Mucosa of stomach (tissue), 1 donor: ENCODE data around the gene GSTM3.

Experiments
- H3K27me3 ChIP-seq: one replicate; pipeline ENCODE4 v1.7.0; 2013; ENCODE audit warnings: mild to moderate bottlenecking, low read length; ENCODE audit not compliant: control insufficient read depth, insufficient read depth
- H3K36me3 ChIP-seq: one replicate; pipeline ENCODE4 v1.7.0; 2013; ENCODE audit warnings: low read length; ENCODE audit not compliant: control insufficient read depth, insufficient read depth
- H3K4me1 ChIP-seq: one replicate; pipeline ENCODE4 v1.7.0; 2013; ENCODE audit warnings: mild to moderate bottlenecking, low read length; ENCODE audit not compliant: control insufficient read depth, insufficient read depth
- H3K4me3 ChIP-seq: one replicate; pipeline ENCODE4 v1.7.0; 2013; ENCODE audit warnings: low read length
- H3K9ac ChIP-seq: one replicate; pipeline ENCODE4 v1.7.0; 2013; ENCODE audit warnings: mild to moderate bottlenecking, low read length, moderate library complexity
- H3K9me3 ChIP-seq: one replicate; pipeline ENCODE4 v1.7.0; 2013; ENCODE audit warnings: mild to moderate bottlenecking, low read length, moderate library complexity; ENCODE audit not compliant: control insufficient read depth
- donor health status: Pancreatic carcinoma.

The GSTM3 gene

GRCh38 chr1:109728870-109729269, 12.0 kb downstream of the GSTM3 start:
- Histone ChIP-seq H3K4me1 (peaks cover 22% of the 10 kb centered on the region), H3K9me3 (no peaks in the 10 kb centered on the region), H3K9ac (no peak overlapping the region), H3K36me3 (no peaks in the 10 kb centered on the region), H3K4me3 (no peak overlapping the region), H3K27me3 (no peaks in the 10 kb centered on the region)

- Histone ChIP-seq H3K36me3 (no peaks in the 10 kb centered on the region), H3K9me3 (no peaks in the 10 kb centered on the region), H3K4me1 (peaks cover 9% of the 10 kb centered on the region), H3K9ac (no peak overlapping the region), H3K4me3 (no peak overlapping the region), H3K27me3 (no peaks in the 10 kb centered on the region)
Observed at GRCh38 chr1:109726728-109727373, 14.0 kb downstream of the GSTM3 start.

GRCh38 chr1:109726007-109726406, 14.8 kb downstream of the GSTM3 start:
- no peak overlapping the region for H3K4me3 ChIP-seq
- H3K27me3 ChIP-seq = no peaks in the 10 kb centered on the region
- H3K9me3 ChIP-seq = no peaks in the 10 kb centered on the region
- H3K9ac ChIP-seq = no peak overlapping the region
- peaks cover 5% of the 10 kb centered on the region for H3K4me1 ChIP-seq
- H3K36me3 ChIP-seq = no peaks in the 10 kb centered on the region

- no peaks in the 10 kb centered on the region for H3K27me3 ChIP-seq
- peaks cover 5% of the 10 kb centered on the region for H3K4me1 ChIP-seq
- H3K9me3 ChIP-seq = no peaks in the 10 kb centered on the region
- no peak overlapping the region for H3K4me3 ChIP-seq
- H3K9ac ChIP-seq = no peak overlapping the region
- H3K36me3 ChIP-seq = no peaks in the 10 kb centered on the region
Observed at GRCh38 chr1:109725510-109725909, 15.3 kb downstream of the GSTM3 start.

- Histone ChIP-seq H3K9ac (no peak overlapping the region), H3K4me3 (no peak overlapping the region), H3K4me1 (peaks cover 5% of the 10 kb centered on the region), H3K27me3 (no peaks in the 10 kb centered on the region), H3K9me3 (no peaks in the 10 kb centered on the region), H3K36me3 (no peaks in the 10 kb centered on the region)
Observed at GRCh38 chr1:109724933-109725332, 15.9 kb downstream of the GSTM3 start.

DNA sequence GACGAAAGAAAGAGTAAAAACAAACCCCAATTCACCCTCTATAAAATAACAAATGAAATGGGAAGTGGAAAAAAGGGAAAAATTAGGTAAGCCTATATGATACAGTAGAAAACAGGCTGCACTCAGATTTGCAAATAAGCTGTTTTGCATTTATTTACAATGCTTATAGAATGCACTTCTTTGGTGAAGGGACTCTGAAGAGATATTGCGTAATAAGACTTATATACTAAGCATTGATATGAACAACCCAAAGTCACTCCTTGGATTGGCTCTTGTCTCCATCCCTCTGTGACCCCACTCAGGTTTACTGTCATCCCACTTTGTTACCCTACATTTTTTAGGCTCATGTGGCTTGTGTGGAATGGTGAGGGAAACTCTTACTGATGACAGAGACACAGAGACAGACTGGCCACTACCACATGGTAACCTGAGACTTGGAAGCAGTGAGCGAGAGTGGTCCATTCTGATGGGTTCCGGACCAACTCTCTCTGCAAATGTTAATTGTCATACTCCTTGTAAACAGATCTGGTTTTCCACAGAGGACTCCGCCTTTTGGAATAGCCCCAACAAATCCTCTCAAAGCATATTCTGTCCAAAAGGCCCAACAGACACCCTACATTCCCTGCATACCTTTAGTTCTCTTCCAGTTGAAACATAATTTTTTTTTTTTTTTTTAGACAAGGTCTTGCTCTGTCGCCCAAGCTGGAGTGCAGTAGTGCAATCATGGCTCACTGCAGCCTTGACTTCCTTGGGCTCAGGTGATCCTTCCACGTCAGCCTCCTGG, 17.7 kb downstream of the GSTM3 start:
- no peak overlapping the region for H3K4me3 ChIP-seq
- H3K36me3 ChIP-seq = no peaks in the 10 kb centered on the region
- no peaks in the 10 kb centered on the region for H3K27me3 ChIP-seq
- H3K9me3 ChIP-seq = no peaks in the 10 kb centered on the region
- H3K9ac ChIP-seq = no peak overlapping the region
- peaks cover 5% of the 10 kb centered on the region for H3K4me1 ChIP-seq

DNA sequence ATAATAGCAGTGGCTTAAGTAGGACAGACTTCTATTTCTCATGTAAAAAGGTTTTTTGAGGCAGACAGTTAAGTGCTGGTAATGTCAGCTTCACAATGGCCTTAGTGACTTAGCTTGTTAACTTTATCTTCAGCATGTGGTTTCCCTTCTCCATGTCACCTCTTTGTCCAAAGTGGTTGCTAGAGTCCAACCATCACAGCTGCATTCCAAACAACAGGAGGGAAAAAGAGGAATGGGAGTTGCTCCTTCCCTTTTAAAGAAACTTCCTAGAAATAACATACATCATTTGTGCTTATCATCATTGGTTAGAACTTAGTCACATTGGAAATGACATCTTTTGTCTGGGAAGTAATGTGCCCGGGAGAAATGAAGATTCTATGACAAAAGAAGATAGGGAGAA, 18.9 kb downstream of the GSTM3 start:
- H3K4me3 ChIP-seq = no peak overlapping the region
- H3K4me1 ChIP-seq = peaks cover 5% of the 10 kb centered on the region
- H3K9me3 ChIP-seq = no peaks in the 10 kb centered on the region
- no peaks in the 10 kb centered on the region for H3K36me3 ChIP-seq
- H3K27me3 ChIP-seq = no peaks in the 10 kb centered on the region
- no peak overlapping the region for H3K9ac ChIP-seq

GRCh38 chr1:109721042-109721441, 19.8 kb downstream of the GSTM3 start:
- Histone ChIP-seq H3K9ac (no peak overlapping the region), H3K36me3 (no peaks in the 10 kb centered on the region), H3K4me3 (no peak overlapping the region), H3K27me3 (no peaks in the 10 kb centered on the region), H3K4me1 (peaks cover 5% of the 10 kb centered on the region), H3K9me3 (no peaks in the 10 kb centered on the region)

GRCh38 chr1:109719337-109719837, 21.5 kb downstream of the GSTM3 start:
- Histone ChIP-seq H3K27me3 (no peaks in the 10 kb centered on the region), H3K4me1 (peaks cover 5% of the 10 kb centered on the region), H3K4me3 (no peak overlapping the region), H3K36me3 (no peaks in the 10 kb centered on the region), H3K9me3 (no peaks in the 10 kb centered on the region), H3K9ac (no peak overlapping the region)

GRCh38 chr1:109718495-109718894, 22.3 kb downstream of the GSTM3 start:
- Histone ChIP-seq H3K9ac (no peak overlapping the region), H3K4me3 (no peak overlapping the region), H3K36me3 (no peaks in the 10 kb centered on the region), H3K4me1 (no peaks in the 10 kb centered on the region), H3K27me3 (no peaks in the 10 kb centered on the region), H3K9me3 (no peaks in the 10 kb centered on the region)

- Histone ChIP-seq H3K9me3 (no peaks in the 10 kb centered on the region), H3K4me3 (no peak overlapping the region), H3K27me3 (no peaks in the 10 kb centered on the region), H3K36me3 (no peaks in the 10 kb centered on the region), H3K9ac (no peak overlapping the region), H3K4me1 (no peaks in the 10 kb centered on the region)
Observed at GRCh38 chr1:109717729-109718128, 23.1 kb downstream of the GSTM3 start.

DNA sequence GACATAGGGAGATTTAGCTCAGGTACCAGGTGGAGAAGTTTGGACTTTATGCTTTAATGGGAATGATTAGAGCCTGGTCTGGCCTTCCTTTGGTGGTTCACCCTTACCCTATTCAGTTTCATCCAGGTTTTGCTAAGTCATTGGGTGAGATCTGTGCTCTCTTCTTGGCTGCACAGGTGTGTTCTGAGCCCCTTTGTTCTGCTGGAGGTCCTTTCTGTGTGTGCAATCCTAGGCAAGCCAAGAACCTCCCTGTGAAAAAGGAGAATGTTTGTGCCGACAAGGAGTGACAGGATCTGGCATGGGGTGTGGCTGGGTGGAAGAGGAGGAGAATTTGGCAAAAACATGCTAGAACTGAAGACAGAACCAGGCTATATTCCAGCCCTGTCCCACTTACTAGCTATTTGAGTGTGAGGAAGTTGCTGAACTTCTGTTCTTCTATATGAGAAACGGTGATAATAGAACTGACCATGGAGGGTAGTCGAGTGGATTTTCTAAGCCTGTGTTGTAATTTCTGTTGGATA, 24.2 kb downstream of the GSTM3 start:
- Histone ChIP-seq H3K4me1 (no peaks in the 10 kb centered on the region), H3K36me3 (no peaks in the 10 kb centered on the region), H3K9me3 (no peaks in the 10 kb centered on the region), H3K4me3 (no peak overlapping the region), H3K9ac (no peak overlapping the region), H3K27me3 (no peaks in the 10 kb centered on the region)
